A673 (cell line): ENCODE data around the gene NOS3.

Experiments used
- EZH2 ChIP-seq: fragments of 200-600 bp; sonication (generic); IDR thresholded peaks from 2 replicates; pipeline ENCODE4 v1.6.1; 2017; ENCODE audit warnings: borderline replicate concordance, low read depth, mild to moderate bottlenecking, mixed read lengths, antibody characterized with exemption, low read length; ENCODE audit not compliant: poor library complexity, severe bottlenecking
- TF ChIP-seq, protein P1 (sequence below): fragments of 300-800, 200-600 bp; sonication (generic); conservative IDR thresholded peaks from 2 replicates; pipeline ENCODE4 v1.5.1; 2017; ENCODE audit warnings: low read depth, mild to moderate bottlenecking, antibody characterized with exemption, low read length, moderate library complexity, mixed read lengths

GRCh38 chr7:150952331-150953050, 38.3 kb upstream of the NOS3 start:
- TF ChIP-seq, protein P1, sequence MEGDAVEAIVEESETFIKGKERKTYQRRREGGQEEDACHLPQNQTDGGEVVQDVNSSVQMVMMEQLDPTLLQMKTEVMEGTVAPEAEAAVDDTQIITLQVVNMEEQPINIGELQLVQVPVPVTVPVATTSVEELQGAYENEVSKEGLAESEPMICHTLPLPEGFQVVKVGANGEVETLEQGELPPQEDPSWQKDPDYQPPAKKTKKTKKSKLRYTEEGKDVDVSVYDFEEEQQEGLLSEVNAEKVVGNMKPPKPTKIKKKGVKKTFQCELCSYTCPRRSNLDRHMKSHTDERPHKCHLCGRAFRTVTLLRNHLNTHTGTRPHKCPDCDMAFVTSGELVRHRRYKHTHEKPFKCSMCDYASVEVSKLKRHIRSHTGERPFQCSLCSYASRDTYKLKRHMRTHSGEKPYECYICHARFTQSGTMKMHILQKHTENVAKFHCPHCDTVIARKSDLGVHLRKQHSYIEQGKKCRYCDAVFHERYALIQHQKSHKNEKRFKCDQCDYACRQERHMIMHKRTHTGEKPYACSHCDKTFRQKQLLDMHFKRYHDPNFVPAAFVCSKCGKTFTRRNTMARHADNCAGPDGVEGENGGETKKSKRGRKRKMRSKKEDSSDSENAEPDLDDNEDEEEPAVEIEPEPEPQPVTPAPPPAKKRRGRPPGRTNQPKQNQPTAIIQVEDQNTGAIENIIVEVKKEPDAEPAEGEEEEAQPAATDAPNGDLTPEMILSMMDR = no peak
- TF ChIP-seq EZH2 = no peak
